Retina (tissue), 1 donor: ENCODE results near the gene PSIP1.
A peak's percentile ranks its signal among the peaks of the same experiment; 100 is the strongest.
"Not testable (repeated sequence)": the region's sequence is repeated elsewhere in the genome, so short reads cannot be mapped to it uniquely, and the experiment has no call there.

ENCODE experiments used
- DNase-seq: peaks from one replicate; pipeline ENCODE4 v3.0.0-alpha.2; 2016

PSIP1 gene

GRCh38 chr9:15510789-15511575, at the start of gene PSIP1:
PSIP1 (minus strand) TSS chr9:15510970; CDS start chr9:15510188, 782 bp downstream.
- peak; percentile 100 for DNase-seq

DNA sequence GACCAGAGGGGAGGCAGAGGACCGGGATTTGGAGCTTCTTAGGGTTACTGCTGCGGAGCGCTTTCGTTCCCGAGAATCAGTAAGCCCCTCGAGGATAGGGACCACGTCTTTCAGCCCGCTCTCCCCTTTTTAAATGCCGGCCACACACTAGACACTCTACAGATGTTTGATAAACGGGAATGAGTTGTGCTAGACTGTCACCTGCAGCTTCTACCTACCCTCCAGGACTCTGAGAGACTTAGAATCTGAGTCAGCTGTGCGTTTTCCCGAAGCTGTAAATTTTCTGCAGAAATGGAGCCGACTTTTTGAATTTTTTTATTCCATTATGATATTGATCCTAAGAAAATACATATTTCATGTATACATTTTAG, 42.7 kb upstream of the PSIP1 start:
- no peak for DNase-seq

- DNase-seq = peak; percentile 98
Measured at GRCh38 chr9:15552636-15553527, 42.1 kb upstream of the PSIP1 start, which contains the start of gene CCDC171. CCDC171 (plus strand) TSS chr9:15553043; CDS start chr9:15564089, 11,046 bp downstream.

DNA sequence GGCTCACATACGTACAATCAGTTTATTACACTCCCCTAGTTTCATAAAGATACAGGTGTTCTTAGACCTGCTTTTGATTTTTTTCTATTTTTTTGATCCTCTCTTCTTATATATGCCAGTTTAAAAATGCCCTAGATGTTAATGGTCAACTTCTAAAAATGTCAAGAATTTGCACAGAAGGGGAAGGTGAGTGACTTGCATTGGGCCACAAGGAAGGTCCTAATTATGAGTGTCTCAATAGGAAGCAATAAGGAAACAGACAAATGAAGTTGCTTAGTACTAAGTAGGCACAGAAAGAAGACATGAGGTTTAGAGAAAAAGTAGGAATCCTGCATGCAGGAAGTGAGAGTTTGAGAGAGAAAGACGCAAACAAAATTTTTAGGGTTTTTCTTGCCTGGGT, 38.8 kb upstream of the PSIP1 start:
- DNase-seq = no peak

DNA sequence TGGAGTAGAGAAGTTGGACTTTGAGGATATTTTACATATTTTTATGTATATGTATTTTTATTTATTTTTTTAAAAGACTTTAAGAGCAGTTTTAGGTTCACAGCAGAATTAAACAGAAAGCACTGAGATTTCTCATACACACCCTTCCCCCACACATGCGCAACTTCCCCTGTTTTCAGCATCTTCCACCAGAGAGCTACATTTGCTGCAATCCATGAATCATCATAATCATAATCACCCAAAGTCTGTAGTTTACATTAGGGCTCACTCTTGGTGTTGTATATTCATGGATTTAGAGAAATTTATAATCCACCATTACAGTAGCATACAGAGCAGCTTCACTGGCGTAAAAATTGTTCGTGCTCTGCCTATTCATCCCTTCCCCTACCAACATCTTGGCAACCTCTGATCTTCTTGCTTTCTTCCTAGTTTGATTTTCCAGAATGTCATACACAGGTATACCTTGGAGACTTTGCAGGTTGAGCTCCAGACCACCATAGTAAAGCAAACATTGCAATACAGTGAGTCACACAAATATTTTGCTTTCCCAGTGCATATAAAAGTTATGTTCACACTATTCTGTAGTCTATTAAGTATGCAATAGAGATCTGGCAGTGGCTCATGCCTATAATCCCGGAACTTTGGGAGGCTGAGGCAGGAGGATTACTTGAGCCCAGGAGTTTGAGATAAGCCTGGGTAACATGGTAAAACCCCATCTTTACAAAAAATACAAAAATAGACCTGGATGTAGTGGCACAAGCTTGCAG, 32.5 kb upstream of the PSIP1 start:
- no peak for DNase-seq

DNA sequence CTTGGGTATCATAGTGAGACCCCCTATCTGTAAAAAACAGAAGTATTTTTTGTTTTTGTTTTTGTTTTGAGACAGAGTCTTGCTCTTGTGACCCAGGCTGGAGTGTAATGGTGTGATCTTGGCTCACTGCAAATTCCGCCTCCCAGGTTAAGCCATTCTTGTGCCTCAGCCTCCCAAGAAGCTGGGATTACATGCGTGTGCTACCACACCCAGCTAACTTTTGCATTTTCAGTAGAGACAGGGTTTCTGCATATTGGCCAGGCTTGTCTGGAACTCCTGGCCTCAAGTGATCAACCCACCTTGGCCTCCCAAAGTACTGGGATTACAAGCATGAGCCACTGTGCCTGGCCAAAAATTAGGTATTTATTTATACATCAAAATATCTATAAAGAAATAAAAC, 31.9 kb upstream of the PSIP1 start:
- no peak for DNase-seq

GRCh38 chr9:15541872-15542271, 31.1 kb upstream of the PSIP1 start:
- peak; percentile 66 for DNase-seq

- DNase-seq = no peak
Measured at GRCh38 chr9:15531380-15531779, 20.6 kb upstream of the PSIP1 start.

DNA sequence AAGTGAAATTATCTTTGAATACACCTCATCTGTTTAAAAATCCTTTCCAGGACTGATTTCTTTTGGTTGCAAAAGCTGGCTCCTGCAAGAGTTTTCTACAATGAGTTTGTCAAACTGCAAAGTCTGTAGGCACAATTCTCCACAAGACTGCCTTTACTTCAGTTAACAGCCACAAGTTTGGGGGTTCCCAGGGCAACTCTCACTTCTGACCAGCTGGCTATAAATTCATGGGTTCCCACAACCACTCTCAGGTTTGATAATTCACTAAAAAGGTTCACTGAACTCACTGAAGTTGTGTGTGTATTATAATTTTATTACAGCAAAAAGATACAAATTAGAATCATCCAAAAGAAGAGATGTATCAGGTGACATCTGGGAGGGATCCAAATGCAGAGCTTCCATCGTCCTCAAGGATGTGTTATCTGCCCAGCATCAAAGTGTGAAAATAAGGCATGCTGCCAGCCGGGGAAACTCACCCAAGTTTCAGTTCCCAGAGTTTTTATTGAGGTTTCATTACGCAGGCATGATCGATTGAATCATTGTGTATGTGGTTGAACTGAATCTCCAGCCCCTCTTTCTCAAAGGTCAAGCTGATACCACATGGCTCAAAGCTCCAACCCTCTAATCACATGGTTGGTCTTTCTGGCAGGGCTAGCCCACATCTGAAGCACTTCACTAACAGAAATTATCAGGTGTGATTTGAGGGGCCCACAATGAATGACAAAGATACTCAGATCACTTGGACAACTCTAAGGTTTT, 19.0 kb upstream of the PSIP1 start:
- DNase-seq = no peak

DNA sequence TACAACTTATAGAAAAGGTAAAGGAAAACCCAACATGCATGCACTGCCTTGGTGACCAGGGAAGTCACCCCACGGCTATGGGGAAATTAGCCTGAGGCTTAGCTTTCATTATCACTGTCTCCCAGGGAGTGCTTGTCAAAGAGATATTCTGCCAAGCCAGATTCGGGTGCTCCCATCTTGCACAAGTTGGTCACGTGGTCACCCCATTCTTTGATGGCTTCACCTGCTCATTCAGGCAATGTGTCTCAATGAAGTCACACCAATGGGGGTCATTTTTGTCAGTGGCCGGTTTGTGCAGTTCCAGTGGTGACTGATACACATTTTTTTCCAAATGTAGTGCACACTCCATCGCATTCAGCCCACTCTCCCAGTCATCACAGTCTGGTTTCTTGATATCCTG, 16.3 kb upstream of the PSIP1 start:
- not testable (repeated sequence) for DNase-seq

- no peak for DNase-seq
Measured at GRCh38 chr9:15525958-15526357, 15.2 kb upstream of the PSIP1 start.

DNA sequence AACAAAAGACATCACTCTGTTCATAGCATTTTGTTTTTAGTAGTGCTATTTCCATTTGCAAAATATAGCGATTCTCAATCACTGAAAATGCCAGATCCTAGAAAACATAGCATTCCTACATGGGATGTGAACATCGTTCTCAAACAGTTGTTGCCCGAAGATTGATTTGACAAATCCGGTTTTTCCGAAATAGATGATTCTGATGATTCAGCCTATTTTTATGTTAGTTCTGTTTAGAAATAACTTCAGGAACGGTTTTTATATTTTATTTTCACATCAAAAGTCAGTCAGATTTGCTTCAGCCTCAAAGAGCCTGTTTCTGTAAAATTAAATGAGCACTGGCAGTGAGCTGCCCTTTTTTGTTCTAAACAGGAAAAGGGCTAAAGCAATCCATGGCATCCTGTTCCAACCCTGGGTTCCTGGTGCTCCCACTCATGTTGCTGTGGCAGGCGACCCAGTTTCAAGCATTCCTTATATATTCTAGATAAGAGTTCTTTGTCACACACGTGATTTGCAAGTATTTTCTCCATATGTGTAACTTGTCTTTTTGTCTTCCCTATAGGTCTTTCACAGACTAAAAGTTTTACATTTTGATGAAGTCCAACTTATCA, 14.2 kb upstream of the PSIP1 start:
- DNase-seq = no peak

- DNase-seq = no peak
Measured at GRCh38 chr9:15522130-15522755, 11.5 kb upstream of the PSIP1 start.

- DNase-seq = no peak
Measured at GRCh38 chr9:15521254-15521653, 10.5 kb upstream of the PSIP1 start.

DNA sequence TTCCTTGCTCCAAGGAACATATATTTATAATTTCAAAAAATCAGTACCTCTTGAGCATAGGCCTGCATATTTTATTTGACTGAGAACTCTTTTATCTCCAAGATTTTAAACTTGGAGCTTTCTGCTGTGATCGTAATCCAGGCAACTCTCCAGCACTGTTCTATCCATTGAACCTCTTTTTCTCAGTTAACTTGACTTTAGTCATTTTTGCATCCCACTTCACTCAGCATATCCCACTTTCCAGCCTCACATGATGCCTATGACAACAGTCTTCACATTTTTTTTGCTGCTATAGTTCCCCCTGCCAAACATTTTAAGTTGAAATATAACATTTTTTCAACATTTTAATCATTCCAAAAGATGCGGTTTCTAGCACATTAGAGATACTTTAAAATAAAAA, 9.1 kb upstream of the PSIP1 start:
- DNase-seq = no peak

GRCh38 chr9:15513335-15513734, 2.6 kb upstream of the PSIP1 start:
- peak; percentile 4 for DNase-seq

- DNase-seq = no peak
Measured at GRCh38 chr9:15512889-15513288, 2.1 kb upstream of the PSIP1 start.

DNA sequence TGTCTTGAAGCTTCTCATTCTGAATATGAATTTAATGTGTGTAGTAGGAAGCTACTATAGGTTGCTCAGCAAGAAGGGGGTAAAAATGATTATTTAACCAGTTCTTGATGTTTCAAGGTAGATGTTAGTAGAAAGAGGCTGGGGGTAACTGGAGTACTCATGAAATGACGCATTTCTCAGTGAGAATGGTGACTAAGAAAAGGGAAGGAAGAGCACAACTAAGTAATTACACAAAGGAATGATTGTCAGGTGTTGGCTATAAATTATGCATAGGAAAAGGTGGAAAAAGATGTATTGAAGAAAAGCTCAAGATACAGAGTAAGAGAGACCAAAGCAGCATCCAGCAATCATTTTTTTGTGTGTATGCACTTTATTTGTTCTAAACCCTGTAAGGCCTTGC, 1.4 kb upstream of the PSIP1 start:
- no peak for DNase-seq

DNA sequence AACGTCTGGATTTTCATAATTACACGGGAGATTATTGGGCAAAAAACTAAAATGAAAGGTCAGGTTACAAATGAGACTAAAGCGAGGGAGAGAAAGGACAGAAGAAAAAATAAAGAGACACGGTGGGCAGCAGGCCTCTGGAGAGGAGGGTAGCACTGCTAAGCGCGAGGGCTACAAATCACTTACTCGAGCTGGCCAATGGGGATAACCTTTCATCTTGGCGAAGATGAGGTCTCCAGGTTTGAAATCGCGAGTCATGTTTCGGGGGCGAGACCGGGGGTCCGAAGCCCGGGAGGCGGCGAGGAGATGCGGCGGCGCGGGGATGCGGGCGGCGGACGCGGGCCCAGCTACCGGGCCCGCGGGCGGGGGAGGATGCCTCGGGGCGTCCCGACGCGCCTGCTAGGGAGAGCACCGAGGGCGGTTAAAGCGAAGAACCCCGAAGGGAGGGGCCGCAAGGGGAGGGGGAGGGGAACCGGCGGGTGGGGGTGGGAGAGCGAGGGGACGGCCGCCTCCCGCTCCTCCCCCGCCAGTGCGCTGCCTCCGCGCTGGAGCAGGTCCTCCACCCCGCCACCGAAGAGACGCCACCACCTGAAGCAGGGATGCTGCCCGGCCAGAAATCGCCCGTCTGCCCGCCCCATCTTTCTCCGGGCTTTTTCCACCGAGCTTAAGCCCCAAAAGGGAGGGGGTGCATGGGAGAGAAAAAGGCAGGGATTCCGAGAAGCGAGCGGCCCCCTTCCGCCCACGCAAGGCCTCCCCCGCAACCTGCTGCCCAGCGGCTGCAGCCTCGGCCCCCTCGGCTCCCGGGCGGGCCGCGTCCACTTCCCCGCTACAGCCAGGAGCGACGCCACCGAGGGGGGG, 610 bp downstream of the PSIP1 start:
- peak; percentile 68 for DNase-seq

GRCh38 chr9:15505921-15506320, 4.8 kb downstream of the PSIP1 start:
- no peak for DNase-seq
